ENCODE results near the gene SHISA9. TPM values are rescaled to one million over a fixed set of nuclear protein-coding genes. Genes with fewer than 3 reads are reported as not detected.

The SHISA9 gene
- total and polyA plus RNA-seq, 12 donors: 0.04 to 4.8 (median 0.35) TPM

DNA sequence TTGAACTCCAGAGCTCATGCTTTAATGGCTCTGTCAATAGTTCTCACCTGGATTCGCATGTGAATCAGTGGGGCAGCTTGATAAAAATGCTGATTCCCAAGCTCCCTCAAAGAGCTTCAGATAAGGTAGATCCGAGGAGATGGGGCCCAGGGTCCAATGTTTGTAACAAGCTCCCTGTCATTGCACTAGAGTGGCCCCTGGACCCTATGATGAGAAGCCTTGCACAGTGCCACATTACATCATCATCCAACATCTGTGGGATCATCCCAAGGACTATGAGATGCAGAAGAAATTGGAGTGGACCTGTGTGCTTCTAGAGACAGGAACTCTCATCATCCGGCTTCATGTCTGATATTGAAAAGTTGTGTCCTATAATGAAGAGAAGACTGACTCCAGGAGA, 340.8 kb downstream of the SHISA9 start:
- Histone ChIP-seq H3K9me3 (replicated peaks in 1 of 3) (no peaks in the 10 kb centered on the region), H3K4me1 (replicated peaks in 1 of 2) (no peaks in the 10 kb centered on the region), H3K27ac (no peak overlapping the region), H3K4me3 (no peak overlapping the region), H3K27me3 (no peaks in the 10 kb centered on the region), H3K36me3 (replicated peaks in 1 of 2) (no peaks in the 10 kb centered on the region)
- 69 to 78% (median 76%) methylated on average over 3 of the region's 3 CpGs for WGBS, 4 donors
- TF ChIP-seq CTCF (IDR thresholded peaks at IDR 0.05) (no peak), POLR2A (IDR thresholded peaks at IDR 0.05) (no peak)
- no peak for DNase-seq
- intact Hi-C loops (cut with DNase I): no loop called here

- no peaks in the 10 kb centered on the region for H3K4me1 ChIP-seq (replicated peaks in 1 of 2)
- H3K36me3 ChIP-seq (replicated peaks in 1 of 2): no peaks in the 10 kb centered on the region
- intact Hi-C loops (cut with DNase I): no loop called here
- no peaks in the 10 kb centered on the region for H3K9me3 ChIP-seq (replicated peaks in 1 of 3)
- H3K27ac ChIP-seq: no peak overlapping the region
- no peak overlapping the region for H3K4me3 ChIP-seq
- no peaks in the 10 kb centered on the region for H3K27me3 ChIP-seq
- TF ChIP-seq POLR2A (IDR thresholded peaks at IDR 0.05): no peak
- TF ChIP-seq CTCF (IDR thresholded peaks at IDR 0.05): no peak
- DNase-seq: no peak
- 84 to 87% (median 86%) methylated on average over 5 of the region's 5 CpGs for WGBS, 4 donors
These were observed 343.4 kb downstream of the SHISA9 start for GRCh38 chr16:13244770-13245169.

- Histone ChIP-seq H3K4me3 (no peak overlapping the region), H3K9me3 (replicated peaks in 1 of 3) (no peaks in the 10 kb centered on the region), H3K27ac (no peak overlapping the region), H3K4me1 (replicated peaks in 1 of 2) (no peaks in the 10 kb centered on the region), H3K27me3 (no peaks in the 10 kb centered on the region), H3K36me3 (replicated peaks in 1 of 2) (no peaks in the 10 kb centered on the region)
- TF ChIP-seq POLR2A (IDR thresholded peaks at IDR 0.05) (no peak), CTCF (IDR thresholded peaks at IDR 0.05) (no peak)
- DNase-seq: no peak
- intact Hi-C loops (cut with DNase I): no loop called here
- WGBS, 4 donors: 57 to 64% (median 60%) methylated on average over 6 of the region's 6 CpGs
These were observed 344.4 kb downstream of the SHISA9 start for GRCh38 chr16:13245713-13246377.

GRCh38 chr16:13254998-13255614, 353.7 kb downstream of the SHISA9 start:
- WGBS, 4 donors: 40 to 61% (median 47%) methylated on average over 1 of the region's 1 CpG
- no peaks in the 10 kb centered on the region for H3K4me1 ChIP-seq (replicated peaks in 1 of 2)
- H3K4me3 ChIP-seq: no peak overlapping the region
- no peaks in the 10 kb centered on the region for H3K36me3 ChIP-seq (replicated peaks in 1 of 2)
- TF ChIP-seq POLR2A (IDR thresholded peaks at IDR 0.05) (no peak), CTCF (IDR thresholded peaks at IDR 0.05) (no peak)
- H3K27me3 ChIP-seq: no peaks in the 10 kb centered on the region
- intact Hi-C loops (cut with DNase I): no loop called here
- H3K9me3 ChIP-seq (replicated peaks in 1 of 3): no peaks in the 10 kb centered on the region
- DNase-seq: no peak
- no peak overlapping the region for H3K27ac ChIP-seq
